Stimulated activated CD4-positive, alpha-beta T cell treated with anti-CD3 and anti-CD28 coated beads, Interleukin-4, amount 100 ng/mL, for 48 hours (primary cell): Measurements from ENCODE around the gene SUCLG2.

ENCODE experiments used
- DNase-seq, 2 donors: peaks; one replicate each; pipeline ENCODE4 v3.0.0-alpha.2; 2020; ENCODE audit warnings: low read depth in 2 of 2

Gene SUCLG2

DNA sequence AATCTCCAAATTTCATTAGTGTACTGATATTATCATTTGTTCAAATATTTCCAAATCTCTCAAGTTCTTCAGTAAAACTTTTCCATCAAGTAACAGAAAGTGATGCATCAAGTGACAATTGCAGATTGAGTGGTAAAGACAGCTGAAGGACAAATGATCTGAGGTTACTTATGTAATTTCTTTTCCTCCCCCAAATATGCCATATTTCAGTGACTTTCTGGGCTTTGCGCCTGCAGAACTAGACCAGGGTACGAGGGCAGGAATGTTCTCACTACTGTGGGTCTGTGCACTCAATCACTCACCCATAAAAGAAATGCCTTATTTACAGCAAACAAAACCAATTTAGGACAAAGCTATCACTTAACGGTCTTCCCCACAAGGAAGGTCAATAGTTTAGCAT lies 4.7 kb downstream of the SUCLG2 start:
- no peak for DNase-seq

DNA sequence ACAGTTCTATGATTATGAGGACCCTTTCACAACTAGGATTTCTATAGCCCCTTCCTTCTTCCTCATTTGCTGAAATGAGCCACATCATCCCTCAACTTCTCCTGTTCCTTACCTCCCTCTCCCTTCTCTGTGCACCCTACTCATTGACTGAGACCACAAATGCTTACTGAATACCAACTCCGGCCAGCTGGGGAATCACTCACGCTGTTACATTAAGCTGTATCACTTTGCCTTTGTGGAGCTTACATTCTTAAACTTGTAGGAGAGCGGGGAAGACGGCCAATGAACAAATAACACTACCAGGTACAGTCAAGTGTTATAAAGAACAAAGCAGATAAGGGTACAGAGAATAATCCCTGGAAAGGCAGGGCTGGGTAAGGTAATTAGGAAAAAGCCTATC lies 5.7 kb downstream of the SUCLG2 start:
- DNase-seq: no peak

GRCh38 chr3:67648229-67648628 lies 6.2 kb downstream of the SUCLG2 start:
- no peak for DNase-seq

- DNase-seq: no peak
These were observed 7.0 kb downstream of the SUCLG2 start for GRCh38 chr3:67647390-67647878.

- DNase-seq: no peak
These were observed 7.7 kb downstream of the SUCLG2 start for GRCh38 chr3:67646586-67647234.

DNA sequence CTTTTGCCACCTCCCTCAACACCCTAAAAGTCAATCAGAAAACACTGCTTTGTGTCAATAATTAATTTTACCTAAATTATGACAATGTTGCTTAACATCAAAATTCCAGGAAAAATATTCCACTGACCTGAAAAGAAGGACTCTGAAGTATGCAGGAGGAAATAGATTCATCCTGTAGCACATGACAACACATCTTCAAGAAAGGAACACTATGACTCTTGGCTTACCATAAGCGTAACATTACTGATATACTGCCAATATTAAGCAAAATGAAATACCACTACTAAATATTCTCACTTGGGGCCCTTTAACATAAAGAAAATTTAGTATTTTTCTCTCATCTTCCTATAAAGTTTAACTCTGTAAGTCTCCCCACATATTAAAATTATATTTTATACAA lies 9.6 kb downstream of the SUCLG2 start:
- DNase-seq: no peak

- no peak for DNase-seq
These were observed 11.7 kb downstream of the SUCLG2 start for GRCh38 chr3:67642734-67643133.

GRCh38 chr3:67642190-67642589 lies 12.2 kb downstream of the SUCLG2 start:
- no peak for DNase-seq

GRCh38 chr3:67641451-67641850 lies 13.0 kb downstream of the SUCLG2 start:
- no peak for DNase-seq

DNA sequence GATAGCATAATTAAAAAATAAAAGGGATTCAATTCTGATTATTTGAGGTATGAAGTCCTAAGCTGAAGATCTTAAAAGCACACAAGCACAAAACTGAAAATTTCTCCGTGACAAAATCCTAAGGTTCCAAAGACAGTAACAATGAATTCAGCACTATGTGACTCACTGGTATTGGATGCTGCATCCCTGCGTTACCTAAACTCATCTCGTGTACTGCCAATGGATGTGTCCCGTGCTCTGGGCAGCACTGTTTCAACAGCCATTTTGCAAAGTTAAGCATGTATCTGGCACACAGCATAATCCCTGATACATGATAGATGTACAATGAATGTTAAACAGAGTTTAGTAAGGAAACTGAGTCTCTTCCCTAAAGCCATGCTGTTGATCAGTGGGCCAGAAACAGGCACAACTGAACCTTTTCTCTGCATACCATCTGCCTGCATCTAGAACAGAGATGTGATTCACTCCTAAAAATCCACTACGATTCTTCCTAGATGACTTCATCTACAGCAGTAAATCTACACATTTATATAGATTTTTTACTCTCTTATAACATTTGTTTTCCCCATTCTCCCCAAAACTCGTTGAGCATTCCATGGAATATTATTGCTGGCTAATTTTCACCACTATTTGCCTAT lies 14.3 kb downstream of the SUCLG2 start:
- no peak for DNase-seq

DNA sequence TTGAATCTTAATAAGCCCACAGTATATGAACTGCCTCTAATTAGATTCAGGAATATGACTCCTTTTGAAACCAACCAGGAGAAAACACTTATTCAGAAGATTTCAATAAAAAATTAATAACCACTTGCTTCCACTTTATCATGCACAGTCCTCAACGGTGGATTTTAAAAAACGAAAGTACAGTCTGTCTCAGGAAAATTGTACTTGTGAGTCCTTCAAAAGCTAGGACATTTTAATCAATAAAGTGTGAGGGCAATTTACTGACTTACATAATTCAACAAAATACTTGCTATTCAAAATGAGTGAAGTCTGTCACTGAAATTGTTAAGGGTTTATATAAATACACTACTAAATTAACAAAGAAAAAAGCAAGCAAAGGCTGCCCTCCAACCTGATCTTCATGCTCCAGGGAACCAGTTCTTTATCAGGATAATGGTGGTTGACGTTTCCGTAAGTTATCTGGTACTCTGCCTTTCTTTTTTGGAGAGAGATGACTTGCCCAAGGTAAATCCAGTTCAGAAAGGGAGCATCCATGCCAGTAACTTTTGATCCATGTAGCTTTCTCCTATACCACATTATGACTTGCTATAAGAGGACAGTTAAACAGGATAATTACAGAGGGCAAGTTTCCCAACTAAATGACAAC lies 17.0 kb downstream of the SUCLG2 start:
- DNase-seq: no peak

DNA sequence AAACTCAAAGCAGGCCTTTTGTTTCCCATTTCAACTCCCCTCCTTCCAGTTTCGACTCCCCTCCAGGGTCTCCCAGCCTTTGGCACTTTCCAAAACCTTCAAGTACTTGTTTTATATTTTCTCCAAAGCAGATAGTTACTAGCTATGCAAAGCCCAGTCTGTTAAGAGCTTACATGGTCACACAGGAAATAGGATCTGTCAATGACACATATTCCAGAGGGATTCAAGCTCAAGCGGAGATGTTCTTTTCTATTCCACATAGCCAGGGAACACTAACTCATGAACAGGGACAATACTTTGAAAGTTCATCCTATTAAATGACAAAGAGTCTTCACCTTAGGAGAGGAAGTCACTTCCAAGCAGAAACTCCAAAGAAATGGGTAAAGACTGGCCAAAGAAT lies 18.6 kb downstream of the SUCLG2 start:
- DNase-seq: no peak

- no peak for DNase-seq
These were observed 19.2 kb downstream of the SUCLG2 start for GRCh38 chr3:67635257-67635656.

DNA sequence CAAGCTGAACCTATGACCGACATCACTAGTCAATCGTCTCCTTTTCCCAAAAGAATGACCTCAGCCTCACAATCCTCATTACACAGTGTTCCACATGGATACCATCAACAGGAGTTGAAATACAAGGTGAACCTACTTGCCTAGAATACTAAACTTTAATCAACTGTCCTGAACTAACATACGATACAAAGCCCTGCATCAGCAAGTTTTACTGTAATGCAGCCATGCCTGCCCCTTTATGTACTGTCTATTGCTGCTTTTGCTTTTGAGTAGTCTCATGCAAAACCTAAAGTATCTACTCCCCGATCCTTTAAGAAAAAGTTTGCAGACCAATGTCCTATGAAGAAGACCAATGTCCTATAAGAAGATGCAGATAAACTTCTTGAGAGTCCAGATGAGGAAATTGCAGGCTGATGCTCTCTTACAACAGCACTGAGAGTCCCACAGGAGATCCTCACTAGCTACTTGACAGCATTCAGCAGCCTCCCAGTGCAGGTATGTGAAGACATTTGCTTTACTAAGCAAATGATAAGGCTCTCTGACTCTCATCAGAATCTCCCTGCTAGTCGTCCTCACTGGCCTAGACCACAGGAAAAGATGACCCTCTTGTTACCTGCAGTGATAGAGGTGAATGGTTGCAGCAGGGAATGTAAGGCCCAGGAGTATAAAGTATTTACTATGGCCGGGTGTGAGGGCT lies 23.6 kb downstream of the SUCLG2 start:
- DNase-seq: no peak

GRCh38 chr3:67624687-67625086 lies 29.7 kb downstream of the SUCLG2 start:
- no peak for DNase-seq

GRCh38 chr3:67624078-67624477 lies 30.3 kb downstream of the SUCLG2 start:
- no peak for DNase-seq

- DNase-seq: no peak
These were observed 31.8 kb downstream of the SUCLG2 start for GRCh38 chr3:67622652-67623051.

GRCh38 chr3:67620869-67621268 lies 33.5 kb downstream of the SUCLG2 start:
- DNase-seq: no peak

DNA sequence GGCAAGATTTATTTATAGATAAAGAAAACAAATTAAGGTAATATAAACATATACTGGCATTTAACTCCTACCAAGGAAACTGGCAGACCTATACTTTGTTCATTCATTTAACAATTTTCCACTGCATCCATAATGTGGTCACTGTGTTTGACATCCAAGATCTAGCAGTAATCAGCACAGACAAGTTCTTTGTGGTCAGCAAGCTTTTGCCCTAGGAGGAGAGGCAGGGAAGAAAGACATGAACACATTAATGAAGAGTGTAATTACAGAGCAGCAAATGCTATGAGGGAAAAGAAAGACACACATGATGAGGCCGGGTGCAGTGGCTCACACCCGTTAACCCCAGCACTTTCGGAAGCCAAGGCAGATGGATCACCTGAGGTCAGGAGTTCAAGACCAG lies 34.4 kb downstream of the SUCLG2 start:
- DNase-seq: no peak

- no peak for DNase-seq
These were observed 36.9 kb downstream of the SUCLG2 start for GRCh38 chr3:67617518-67617917.

DNA sequence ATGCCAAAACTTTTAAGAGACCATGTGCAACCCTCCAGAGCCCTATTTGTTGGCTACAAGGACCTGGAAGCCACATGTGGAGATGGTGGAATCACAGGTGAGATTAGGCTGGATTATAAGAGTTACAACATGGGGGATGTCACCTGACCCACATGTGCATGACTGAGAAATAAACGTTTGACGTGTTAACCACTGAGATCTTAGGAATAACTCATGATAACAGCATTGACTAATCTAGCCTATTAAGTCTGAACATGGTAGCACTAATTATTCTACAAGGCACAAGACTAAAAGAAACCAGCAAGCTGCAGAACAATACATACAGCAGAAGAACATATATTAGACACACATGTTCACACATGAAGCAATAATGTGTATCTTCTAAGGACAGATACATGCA lies 38.4 kb downstream of the SUCLG2 start:
- DNase-seq: no peak

- no peak for DNase-seq
These were observed 40.2 kb downstream of the SUCLG2 start for GRCh38 chr3:67614195-67614594.

- no peak for DNase-seq
These were observed 44.0 kb downstream of the SUCLG2 start for GRCh38 chr3:67610458-67610857.
